HG02759 (cell line): Measurements from ENCODE around the gene UBFD1.
"Not testable (repeated sequence)": the region's sequence is repeated elsewhere in the genome, so short reads cannot be mapped to it uniquely, and the experiment has no call there.

ENCODE experiments used
- ATAC-seq: cut with Tn5 transposase; IDR thresholded peaks from one replicate; pipeline ENCODE4 v1.9.1; 2021; ENCODE audit warnings: mild to moderate bottlenecking, moderate library complexity; ENCODE audit not compliant: unreplicated experiment

The UBFD1 gene

DNA sequence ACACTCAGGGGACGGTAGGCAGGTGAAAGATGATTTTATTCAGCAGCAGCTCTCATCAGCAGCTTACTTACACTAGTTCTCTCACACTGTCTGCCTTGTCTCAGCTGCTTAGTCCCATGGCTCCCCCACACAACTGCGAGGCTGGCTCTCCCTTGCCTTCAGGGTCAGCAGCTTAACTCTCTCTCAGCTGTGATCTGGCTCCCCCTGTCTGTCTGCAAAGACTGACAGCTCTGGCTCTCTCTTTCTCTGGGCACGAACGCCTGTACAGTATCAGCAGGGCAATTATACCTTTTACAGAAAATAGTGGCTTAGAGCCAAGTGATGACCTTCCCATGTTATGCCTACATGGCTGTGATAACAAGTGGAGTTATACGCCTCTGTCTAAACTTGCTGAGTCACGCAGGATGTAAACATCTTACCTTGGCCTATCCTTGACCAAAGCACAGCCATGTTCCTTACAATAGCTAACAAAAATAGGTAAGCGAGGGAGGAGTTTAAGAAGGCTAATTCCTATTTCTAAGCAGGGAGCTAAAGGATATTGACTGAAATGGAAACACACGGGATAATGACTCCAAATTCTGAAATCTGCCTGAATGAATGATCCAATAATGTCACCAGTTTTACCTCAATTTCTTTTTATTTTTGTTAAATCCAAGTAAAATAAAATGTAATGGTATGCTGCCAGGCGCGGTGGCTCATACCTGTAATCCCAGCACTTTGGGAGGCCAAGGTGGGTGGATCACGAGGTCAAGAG is 39.7 kb downstream of the UBFD1 start:
- ATAC-seq = peak; percentile 28

DNA sequence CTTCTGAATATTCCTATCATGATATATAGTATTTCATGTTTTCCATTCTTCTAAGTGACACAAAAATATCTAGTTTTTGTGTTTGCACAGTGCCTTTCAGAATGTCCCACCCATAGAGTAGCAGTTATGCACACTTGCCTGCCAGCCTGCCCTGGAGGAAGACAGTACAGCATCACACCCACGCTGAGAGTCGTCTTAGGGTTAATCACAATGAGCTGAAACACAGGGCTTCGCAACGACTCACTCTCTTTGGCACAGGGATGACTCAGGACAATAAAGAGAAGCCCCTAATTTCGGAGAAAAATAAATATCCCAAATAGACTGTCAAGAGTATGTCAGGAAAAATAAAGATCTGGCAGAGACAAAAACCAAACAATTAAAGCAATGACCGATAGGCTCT is 50.2 kb downstream of the UBFD1 start:
- no peak for ATAC-seq

DNA sequence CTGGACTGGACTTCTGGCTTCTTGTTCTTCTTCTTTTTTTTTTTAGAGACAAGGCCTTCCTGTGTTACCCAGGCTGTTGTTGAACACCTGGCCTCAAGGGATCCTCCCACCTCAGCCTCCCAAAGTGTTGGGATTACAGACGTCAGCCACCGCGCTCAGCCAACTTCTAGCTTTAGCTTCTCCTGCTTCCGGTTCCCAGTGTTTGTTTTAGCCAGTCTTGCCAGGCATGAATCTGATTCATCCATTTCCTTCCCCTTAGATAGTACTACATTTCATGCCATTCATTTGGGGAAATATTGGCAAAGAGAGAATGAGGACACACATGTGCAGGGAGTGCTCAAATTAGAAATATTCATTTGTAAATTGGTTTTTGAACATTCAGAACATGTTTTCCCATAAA is 50.7 kb downstream of the UBFD1 start:
- no peak for ATAC-seq

DNA sequence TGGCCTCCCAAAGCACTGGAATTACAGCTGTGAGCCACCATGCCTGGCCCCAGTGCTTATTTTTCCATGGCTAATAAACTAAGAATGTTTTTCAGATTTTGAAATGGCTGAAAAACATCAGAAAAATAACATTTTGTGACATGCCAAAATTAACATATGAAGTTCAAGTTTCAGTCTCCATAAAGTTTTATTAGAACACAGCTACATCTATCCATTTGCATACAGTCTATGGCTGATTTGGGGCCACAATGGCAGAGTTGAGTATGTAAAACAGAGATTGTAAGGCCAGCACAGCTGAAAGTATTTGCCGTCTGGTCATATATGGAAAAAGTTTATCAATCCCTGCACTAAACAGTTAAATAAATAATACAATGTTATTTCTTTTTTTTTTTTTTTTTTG is 52.4 kb downstream of the UBFD1 start:
- no peak for ATAC-seq

DNA sequence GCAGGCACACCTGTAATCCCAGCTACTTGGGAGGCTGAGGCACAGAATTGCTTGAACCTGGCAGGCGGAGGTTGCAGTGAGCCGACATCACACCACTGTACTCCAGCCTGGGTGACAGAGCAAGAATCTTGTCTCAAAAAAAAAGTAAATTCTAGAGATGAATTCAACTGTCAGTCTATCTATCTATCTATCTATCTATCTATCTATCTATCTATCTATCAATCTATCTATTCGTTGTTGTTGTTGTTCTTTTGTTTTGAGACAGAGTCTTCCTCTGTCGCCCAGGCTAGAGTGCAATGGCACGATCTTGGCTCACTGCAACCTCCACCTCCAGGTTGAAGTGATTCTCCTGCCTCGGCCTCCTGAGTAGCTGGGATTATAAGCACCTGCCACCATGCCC is 53.4 kb downstream of the UBFD1 start:
- ATAC-seq = not testable (repeated sequence)

DNA sequence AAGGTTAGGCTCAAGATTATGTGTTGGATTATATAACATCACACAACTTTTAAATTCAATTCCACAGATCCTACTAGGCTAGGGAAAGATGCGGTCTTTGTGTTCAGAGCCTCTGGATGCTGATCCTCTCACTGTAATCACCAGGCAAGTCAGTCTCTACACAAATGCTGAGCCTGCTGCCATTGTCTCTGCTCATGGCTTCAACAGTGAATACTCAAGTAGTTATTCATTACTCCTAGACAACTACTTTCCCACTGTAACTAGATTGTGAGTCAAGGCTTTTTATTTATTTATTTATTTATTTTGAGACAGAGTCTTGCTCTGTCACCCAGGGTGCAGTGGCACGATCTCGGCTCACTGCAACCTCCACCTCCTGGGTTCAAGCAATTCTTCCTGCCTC is 54.4 kb downstream of the UBFD1 start:
- ATAC-seq = no peak

DNA sequence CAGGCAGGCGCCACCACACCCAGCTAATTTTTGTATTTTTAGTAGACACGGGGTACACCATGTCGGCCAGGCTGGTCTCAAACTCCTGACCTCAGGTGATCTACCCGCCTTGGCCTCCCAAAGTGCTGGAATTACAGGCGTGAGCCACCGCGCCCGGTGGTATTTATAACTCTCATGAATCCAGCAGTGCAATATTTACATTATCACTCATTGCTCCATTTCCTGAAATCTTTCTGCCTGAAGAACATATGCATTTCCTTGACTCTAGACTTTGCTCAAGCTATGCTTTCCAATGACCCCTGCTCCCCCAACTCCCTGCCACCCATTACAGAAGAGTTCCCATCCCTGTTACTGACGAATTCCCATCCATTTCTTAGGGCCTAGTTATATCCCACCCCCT is 58.3 kb downstream of the UBFD1 start:
- ATAC-seq = no peak
